Measurements from ENCODE around the gene MTA3. TPM values are rescaled to one million over a fixed set of nuclear protein-coding genes. Genes with fewer than 3 reads are reported as not detected.
A peak's percentile ranks its signal among the peaks of the same experiment; 100 is the strongest.
"Not testable (repeated sequence)": the region's sequence is repeated elsewhere in the genome, so short reads cannot be mapped to it uniquely, and the experiment has no call there.

The MTA3 gene
- total RNA-seq, 1 donor from 2014 or later: 26.8 TPM

GRCh38 chr2:42598656-42599055 is 30.2 kb downstream of the MTA3 start:
- no peak for TF ChIP-seq CTCF (IDR thresholded peaks at IDR 0.05)
- ATAC-seq (ENCODE audit: low read depth): no peak
- Mint-ChIP-seq H3K27ac (no peak overlapping the region), H3K9me3 (no peaks in the 10 kb centered on the region), H3K36me3 (ENCODE audit: low read depth) (no peaks in the 10 kb centered on the region), H3K4me3 (no peak overlapping the region), H3K4me1 (peaks cover 30% of the 10 kb centered on the region), H3K27me3 (no peaks in the 10 kb centered on the region)
- ChIA-PET POLR2A (interaction anchor here (1.5 to 1.6 kb wide), 2 partner anchors 32 to 51 kb away, joined by 4 to 9 read pairs; no protein-coding TSS in a partner anchor), CTCF (no interaction called here)
- DNase-seq: no peak
- intact Hi-C loops (cut with micrococcal nuclease): loop anchor here (1.0 to 10.0 kb wide), 2 partner anchors 31 to 104 kb away; partner anchors contain the start of gene KCNG3

GRCh38 chr2:42601076-42601475 is 32.6 kb downstream of the MTA3 start:
- Mint-ChIP-seq H3K36me3 (ENCODE audit: low read depth) (no peaks in the 10 kb centered on the region), H3K27me3 (no peaks in the 10 kb centered on the region), H3K9me3 (no peaks in the 10 kb centered on the region), H3K4me3 (no peak overlapping the region), H3K4me1 (peaks cover 30% of the 10 kb centered on the region), H3K27ac (peak overlapping the region; percentile 86)
- intact Hi-C loops (cut with micrococcal nuclease): no loop called here
- CTCF ChIA-PET: no interaction called here
- POLR2A ChIA-PET: interaction anchor here (0.7 kb wide), 2 partner anchors 76 to 191 kb away, joined by 6 to 7 read pairs; no protein-coding TSS in a partner anchor
- DNase-seq: no peak
- ATAC-seq (ENCODE audit: low read depth): no peak
- TF ChIP-seq CTCF (IDR thresholded peaks at IDR 0.05): no peak

GRCh38 chr2:42602218-42602875 is 33.9 kb downstream of the MTA3 start:
- no peaks in the 10 kb centered on the region for H3K36me3 Mint-ChIP-seq (ENCODE audit: low read depth)
- POLR2A ChIA-PET: no interaction called here
- intact Hi-C loops (cut with micrococcal nuclease): no loop called here

GRCh38 chr2:42602876-42603219 is 34.4 kb downstream of the MTA3 start:
- no peaks in the 10 kb centered on the region for H3K27me3 Mint-ChIP-seq
- no peaks in the 10 kb centered on the region for H3K36me3 Mint-ChIP-seq (ENCODE audit: low read depth)
- ATAC-seq (ENCODE audit: low read depth) (no peak), DNase-seq (no peak)
- peaks cover 30% of the 10 kb centered on the region for H3K4me1 Mint-ChIP-seq
- CTCF ChIA-PET: no interaction called here
- no peak overlapping the region for H3K27ac Mint-ChIP-seq
- TF ChIP-seq CTCF (IDR thresholded peaks at IDR 0.05): no peak
- H3K9me3 Mint-ChIP-seq: no peaks in the 10 kb centered on the region
- intact Hi-C loops (cut with micrococcal nuclease): no loop called here
- POLR2A ChIA-PET: no interaction called here
- H3K4me3 Mint-ChIP-seq: no peak overlapping the region

More at GRCh38 chr2:42602218-42602875, 33.9 kb downstream of the MTA3 start:
- DNase-seq (no peak), ATAC-seq (ENCODE audit: low read depth) (no peak)
- Mint-ChIP-seq H3K4me3 (no peak overlapping the region), H3K9me3 (no peaks in the 10 kb centered on the region), H3K27ac (no peak overlapping the region), H3K4me1 (peaks cover 30% of the 10 kb centered on the region), H3K27me3 (no peaks in the 10 kb centered on the region)
- CTCF ChIA-PET: no interaction called here
- TF ChIP-seq CTCF (IDR thresholded peaks at IDR 0.05): no peak

GRCh38 chr2:42604341-42604867 is 36.0 kb downstream of the MTA3 start:
- CTCF ChIA-PET, POLR2A ChIA-PET: not testable (repeated sequence)

GRCh38 chr2:42606166-42606565 is 37.7 kb downstream of the MTA3 start:
- H3K9me3 Mint-ChIP-seq; H3K27me3 Mint-ChIP-seq; H3K4me1 Mint-ChIP-seq; H3K4me3 Mint-ChIP-seq; POLR2A ChIA-PET; DNase-seq; H3K27ac Mint-ChIP-seq; CTCF ChIA-PET; intact Hi-C loops (cut with micrococcal nuclease); ATAC-seq (ENCODE audit: low read depth): not testable (repeated sequence)
- peaks cover 14% of the 10 kb centered on the region for H3K36me3 Mint-ChIP-seq (ENCODE audit: low read depth)

More at GRCh38 chr2:42604341-42604867, 36.0 kb downstream of the MTA3 start:
- intact Hi-C loops (cut with micrococcal nuclease); ATAC-seq (ENCODE audit: low read depth); H3K36me3 Mint-ChIP-seq (ENCODE audit: low read depth); H3K9me3 Mint-ChIP-seq; DNase-seq; H3K27me3 Mint-ChIP-seq; H3K27ac Mint-ChIP-seq; H3K4me3 Mint-ChIP-seq: not testable (repeated sequence)
- peaks cover 22% of the 10 kb centered on the region for H3K4me1 Mint-ChIP-seq

Measured in activated B cell treated with CpG ODN at 0.5 μM for 24 hours (primary cell).